Lung (tissue), 12 donors: ENCODE data around the gene STRBP. TPM values are rescaled to one million over a fixed set of nuclear protein-coding genes. Genes with fewer than 3 reads are reported as not detected.

ENCODE experiments used
- ATAC-seq: fragments of 200-7000 bp; cut with Tn5 transposase; one replicate; pipeline ENCODE4 v1.9.1; 2020; ENCODE audit warnings: moderate number of reproducible peaks; ENCODE audit not compliant: insufficient read depth, low FRiP score
- DNase-seq, 3 donors: peaks; one replicate each; pipeline ENCODE4 v3.0.0-alpha.2; 2013 to 2017
- H3K27ac ChIP-seq, 2 donors: one replicate each; pipeline ENCODE4 v1.5.1; 2013; ENCODE audit warnings: mild to moderate bottlenecking in 2 of 2, moderate library complexity in 2 of 2, control low read depth in 1 of 2, inconsistent platforms in 1 of 2, low read depth in 1 of 2, low read length in 1 of 2
- H3K27me3 ChIP-seq, 3 donors: one replicate each; pipeline ENCODE4 v1.5.1; 2013; ENCODE audit warnings: low read length in 2 of 3; ENCODE audit not compliant: control insufficient read depth in 3 of 3, insufficient read depth in 3 of 3
- H3K36me3 ChIP-seq, 4 donors: one replicate each; pipeline ENCODE4 v1.5.1; 2013; ENCODE audit warnings: low read length in 4 of 4, mild to moderate bottlenecking in 1 of 4, moderate library complexity in 1 of 4; ENCODE audit not compliant: control insufficient read depth in 4 of 4, insufficient read depth in 4 of 4
- H3K4me1 ChIP-seq, 5 donors: one replicate each; pipeline ENCODE4 v1.5.1; 2013; ENCODE audit warnings: low read length in 5 of 5, mild to moderate bottlenecking in 2 of 5, moderate library complexity in 1 of 5; ENCODE audit not compliant: control insufficient read depth in 5 of 5, insufficient read depth in 5 of 5
- H3K4me3 ChIP-seq: one replicate; pipeline ENCODE4 v1.5.1; 2013; ENCODE audit warnings: mild to moderate bottlenecking, control low read depth, moderate library complexity
- H3K9ac ChIP-seq, 2 donors: one replicate each; pipeline ENCODE4 v1.5.1; 2013; ENCODE audit warnings: low read length in 2 of 2, control low read depth in 1 of 2; ENCODE audit not compliant: insufficient read depth in 1 of 2
- H3K9me3 ChIP-seq, 4 donors: one replicate each; pipeline ENCODE4 v1.5.1; 2013; ENCODE audit warnings: low read length in 3 of 4, mild to moderate bottlenecking in 1 of 4, moderate library complexity in 1 of 4; ENCODE audit not compliant: control insufficient read depth in 4 of 4, insufficient read depth in 3 of 4
- CTCF ChIP-seq: IDR thresholded peaks from 2 replicates; pipeline ENCODE4 v1.5.1; 2012; ENCODE audit warnings: mild to moderate bottlenecking; ENCODE audit errors: control extremely low read depth, extremely low read depth
- WGBS, 2 donors: extraction: QIAGEN DNeasy Blood & Tissue Kit; methylation state at CpG; one replicate each; pipeline ENCODE4 v1.1.7; 2013; 5-methylcytosine and 5-hydroxymethylcytosine counted together
- polyA plus RNA-seq, 2 donors: library from polyadenylated mRNA; stranded (reverse); fragments of 200-250 nt; gene quantifications; one replicate each; pipeline ENCODE4 v1.2.1, GENCODE V29; 2013
- total RNA-seq, 2 donors: library from RNA; depleted of rRNA in 1 of 2; stranded (reverse); fragments of >200 nt in 1 of 2; gene quantifications; one replicate each; pipeline ENCODE4 v1.2.1, GENCODE V29; 2014 to 2021
- donor health status: control.
- donor health status: control.
- donor health status: Bipolar disorder and iron deficiency.
- donor health status: healthy.
- donor health status: DM: yes; HTN: yes; CAD: no.

The STRBP gene
- total and polyA plus RNA-seq, 4 donors, result 8.3 to 27.2 (median 21.1) TPM

- WGBS, 2 donors, result 85 to 91% methylated on average over 2 of the region's 2 CpGs
- no peaks in the 10 kb centered on the region for H3K9me3 ChIP-seq
- no peak for ATAC-seq
- peaks cover 0 to 4% (median 0%) of the 10 kb centered on the region in 4 donors for H3K36me3 ChIP-seq
- no peaks in the 10 kb centered on the region for H3K27me3 ChIP-seq
- H3K9ac ChIP-seq, result no peak overlapping the region
- H3K4me3 ChIP-seq, result no peak overlapping the region
- H3K4me1 ChIP-seq, result peaks cover 0 to 15% (median 4%) of the 10 kb centered on the region in 5 donors
- H3K27ac ChIP-seq, result no peak overlapping the region
- TF ChIP-seq CTCF, result no peak
- DNase-seq, result no peak
These were observed 19.8 kb downstream of the STRBP start for GRCh38 chr9:123248630-123249029.

GRCh38 chr9:123246534-123246933, 21.9 kb downstream of the STRBP start:
- peak in 2 of 3 donors; percentile 70 to 73 for DNase-seq
- no peak overlapping the region for H3K9ac ChIP-seq
- no peak for TF ChIP-seq CTCF
- H3K4me1 ChIP-seq, result peaks cover 0 to 15% (median 4%) of the 10 kb centered on the region in 5 donors
- H3K4me3 ChIP-seq, result no peak overlapping the region
- peaks cover 0 to 4% (median 0%) of the 10 kb centered on the region in 4 donors for H3K36me3 ChIP-seq
- no peak for ATAC-seq
- no peaks in the 10 kb centered on the region for H3K9me3 ChIP-seq
- H3K27me3 ChIP-seq, result no peaks in the 10 kb centered on the region
- H3K27ac ChIP-seq, result no peak overlapping the region

DNA sequence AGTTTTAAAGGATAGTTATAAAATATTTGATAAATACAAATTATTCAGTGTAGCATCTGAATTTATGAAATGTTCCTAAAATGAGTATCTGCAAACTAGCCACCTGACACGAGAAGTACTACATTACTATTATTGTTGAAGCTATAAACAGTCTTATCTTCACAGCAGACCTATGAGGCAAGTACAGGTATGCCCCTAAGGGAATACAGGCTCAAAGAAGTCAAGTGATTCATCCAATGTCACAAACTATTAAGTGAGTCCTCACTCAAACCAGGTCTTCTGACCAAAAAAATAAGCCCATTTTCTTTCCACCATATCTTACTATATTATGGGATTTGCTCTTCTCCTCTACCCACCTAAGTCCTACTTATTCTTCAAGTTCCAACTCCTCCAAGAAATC, 28.7 kb downstream of the STRBP start:
- H3K4me3 ChIP-seq, result no peak overlapping the region
- 96 to 100% methylated on average over 1 of the region's 1 CpG for WGBS, 2 donors
- H3K36me3 ChIP-seq, result peaks cover 0 to 4% (median 0%) of the 10 kb centered on the region in 4 donors
- ATAC-seq (no peak), DNase-seq (no peak)
- no peaks in the 10 kb centered on the region for H3K27me3 ChIP-seq
- peaks cover 0 to 6% (median 0%) of the 10 kb centered on the region in 5 donors for H3K4me1 ChIP-seq
- H3K27ac ChIP-seq, result no peak overlapping the region
- H3K9me3 ChIP-seq, result no peaks in the 10 kb centered on the region
- no peak for TF ChIP-seq CTCF
- no peak overlapping the region for H3K9ac ChIP-seq

- DNase-seq, result no peak
- Histone ChIP-seq H3K9ac (no peak overlapping the region), H3K27ac (no peak overlapping the region), H3K9me3 (no peaks in the 10 kb centered on the region), H3K36me3 (no peaks in the 10 kb centered on the region), H3K27me3 (no peaks in the 10 kb centered on the region), H3K4me1 (peaks cover 0 to 6% (median 0%) of the 10 kb centered on the region in 5 donors), H3K4me3 (no peak overlapping the region)
- WGBS, 2 donors, result 80 to 81% methylated on average over 3 of the region's 3 CpGs
- TF ChIP-seq CTCF, result no peak
- no peak for ATAC-seq
These were observed 30.0 kb downstream of the STRBP start for GRCh38 chr9:123238365-123238764.
